ENCODE results near the gene SMYD3.
"Not testable (repeated sequence)": the region's sequence is repeated elsewhere in the genome, so short reads cannot be mapped to it uniquely, and the experiment has no call there.

The SMYD3 gene

DNA sequence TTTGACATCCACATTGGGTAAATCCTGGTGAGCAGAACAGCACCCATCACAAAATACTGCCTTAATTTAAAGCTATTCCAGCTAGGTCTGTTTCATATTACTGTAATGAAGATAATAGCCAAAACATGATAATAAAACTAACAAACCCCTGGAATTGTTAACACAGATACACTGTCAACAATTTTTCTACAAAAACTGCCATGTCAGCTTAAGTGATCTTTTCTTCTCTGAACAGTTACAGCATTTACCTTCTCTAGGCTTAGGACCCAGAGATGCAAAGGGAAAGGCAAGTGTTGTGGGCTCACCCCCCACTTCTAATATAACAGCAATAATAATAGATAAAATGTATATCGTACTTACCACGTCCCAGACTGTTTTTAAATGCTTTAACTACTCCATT lies 92.1 kb downstream of the SMYD3 start:
- no peak for DNase-seq

DNA sequence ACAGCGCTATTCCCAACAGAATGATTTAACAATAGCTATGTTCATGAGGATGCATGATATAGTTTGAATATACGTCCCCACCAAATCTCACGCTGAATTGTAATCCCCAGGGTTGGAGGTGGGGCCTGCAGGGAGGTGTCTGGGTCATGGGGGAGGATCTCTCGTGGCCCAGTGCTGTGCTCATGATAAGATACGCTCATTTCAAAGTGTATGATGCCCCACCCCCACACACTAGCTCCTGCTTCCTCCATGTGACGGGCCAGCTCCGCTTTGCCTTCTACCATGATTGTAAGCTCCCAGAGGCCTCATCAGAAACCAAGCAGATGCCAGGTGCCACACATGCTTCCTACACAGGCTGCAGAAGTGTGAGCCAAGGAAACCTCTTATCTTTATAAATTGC lies 93.6 kb downstream of the SMYD3 start:
- no peak for DNase-seq

DNA sequence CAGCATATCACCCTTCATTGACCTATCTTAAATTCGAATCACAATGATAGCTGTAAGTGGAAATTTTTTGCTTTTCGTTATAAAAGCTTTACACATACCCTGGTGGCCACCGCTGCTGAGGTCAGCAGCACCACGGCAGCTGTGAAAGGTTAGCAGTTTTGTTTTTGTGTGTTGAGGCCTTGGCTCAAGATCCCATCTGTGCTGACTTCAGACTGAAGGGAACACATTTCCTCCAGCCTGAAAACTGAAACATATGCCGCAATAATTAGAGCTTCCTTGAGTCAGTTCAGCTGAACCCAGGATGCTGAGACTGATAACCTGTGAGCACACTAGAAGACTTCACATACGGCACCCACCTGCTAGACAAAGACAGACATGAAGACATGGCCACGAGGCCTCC lies 103.0 kb downstream of the SMYD3 start:
- no peak for DNase-seq

- DNase-seq: no peak
Measured at GRCh38 chr1:246398126-246398813, 108.8 kb downstream of the SMYD3 start.

GRCh38 chr1:246397046-246397445 lies 110.0 kb downstream of the SMYD3 start:
- no peak for DNase-seq

- DNase-seq: no peak
Measured at GRCh38 chr1:246396322-246396721, 110.8 kb downstream of the SMYD3 start.

GRCh38 chr1:246394121-246394520 lies 113.0 kb downstream of the SMYD3 start:
- no peak for DNase-seq

DNA sequence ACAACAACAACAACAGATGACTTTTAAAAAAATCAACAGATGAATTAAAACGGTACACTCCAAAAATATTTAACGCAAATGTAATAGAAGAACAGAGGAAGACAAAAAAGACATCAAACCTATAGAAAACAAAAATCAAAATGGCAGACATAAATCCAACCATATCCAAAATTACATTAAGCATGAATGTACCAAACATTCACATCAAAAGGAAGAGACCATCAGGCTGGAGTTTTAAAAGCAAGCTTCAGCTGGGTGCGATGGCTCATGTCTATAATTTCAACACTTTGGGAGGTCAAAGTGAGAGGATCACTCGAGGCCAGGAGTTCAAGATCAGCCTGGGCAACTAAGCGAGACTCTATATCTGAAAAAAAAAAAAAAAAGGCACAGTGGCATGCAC lies 116.2 kb downstream of the SMYD3 start:
- DNase-seq: no peak

DNA sequence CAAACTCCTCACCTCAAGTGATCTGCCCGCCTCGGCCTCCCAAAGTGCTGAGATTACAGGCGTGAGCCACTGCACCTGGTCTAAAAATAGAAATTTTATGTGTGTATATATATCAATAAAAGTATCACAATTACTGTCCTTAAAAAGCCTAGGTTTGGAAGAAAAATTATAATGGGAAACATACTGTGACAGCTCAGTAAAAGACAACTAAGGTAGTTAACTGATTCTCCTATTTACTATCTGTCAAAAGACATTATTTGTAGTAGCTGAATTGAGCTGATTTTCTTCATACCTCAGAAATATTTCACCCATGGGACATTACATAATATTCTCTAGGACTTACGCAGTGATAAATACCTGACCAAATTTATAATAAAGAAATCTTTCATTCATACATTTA lies 122.5 kb downstream of the SMYD3 start:
- no peak for DNase-seq

DNA sequence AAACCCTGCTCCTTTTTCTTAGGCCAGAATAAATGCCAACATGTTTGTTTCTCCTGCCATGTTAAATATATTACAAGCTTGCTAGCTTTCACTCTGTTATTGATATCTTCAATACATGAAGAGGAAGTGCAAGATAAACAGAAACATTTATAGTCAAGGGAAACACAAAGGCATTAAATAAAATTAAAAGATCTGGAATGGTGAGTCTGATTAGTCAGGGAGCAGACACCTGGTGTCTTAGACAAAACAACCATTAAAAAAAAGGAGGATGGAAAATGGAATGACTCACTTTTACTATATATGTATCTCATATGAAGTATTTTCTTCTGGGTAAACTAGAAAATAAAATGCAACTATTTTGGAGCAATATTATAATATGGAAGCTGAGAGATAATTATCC lies 123.3 kb downstream of the SMYD3 start:
- no peak for DNase-seq

GRCh38 chr1:246383239-246383589 lies 123.9 kb downstream of the SMYD3 start:
- DNase-seq: no peak

DNA sequence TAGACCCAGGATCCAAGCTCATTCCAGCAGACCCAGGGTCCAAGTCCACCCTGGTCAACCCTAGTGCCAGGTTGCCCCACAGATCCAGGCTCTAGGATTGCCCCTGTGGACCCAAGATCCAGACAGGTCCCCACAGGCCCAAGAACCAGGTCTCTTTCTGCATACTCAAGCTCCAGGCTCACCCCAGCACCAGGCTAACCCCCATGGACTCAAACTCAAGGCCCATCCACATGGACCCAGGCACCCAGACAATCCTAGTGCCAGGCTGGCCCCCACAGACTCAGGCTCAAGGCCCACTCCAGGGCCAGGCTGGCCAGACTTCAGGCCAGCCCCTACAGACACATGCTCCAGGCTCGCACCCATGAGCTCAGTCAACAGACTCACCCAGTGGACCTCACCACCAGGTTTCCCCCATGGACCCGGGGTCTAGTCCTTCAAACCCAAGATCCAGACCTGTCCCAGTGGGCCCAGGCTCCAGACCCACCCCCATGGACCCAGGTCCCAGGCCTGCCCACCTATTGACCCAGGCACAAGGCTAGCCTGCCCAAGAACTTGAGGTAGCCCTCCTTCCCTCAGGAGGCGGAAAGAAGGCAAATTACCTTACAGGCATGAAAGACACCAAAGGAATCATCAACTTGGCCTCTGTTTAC lies 124.4 kb downstream of the SMYD3 start:
- no peak for DNase-seq

- DNase-seq: no peak
Measured at GRCh38 chr1:246381452-246381851, 125.6 kb downstream of the SMYD3 start.

GRCh38 chr1:246377625-246378153 lies 129.4 kb downstream of the SMYD3 start:
- DNase-seq: no peak

DNA sequence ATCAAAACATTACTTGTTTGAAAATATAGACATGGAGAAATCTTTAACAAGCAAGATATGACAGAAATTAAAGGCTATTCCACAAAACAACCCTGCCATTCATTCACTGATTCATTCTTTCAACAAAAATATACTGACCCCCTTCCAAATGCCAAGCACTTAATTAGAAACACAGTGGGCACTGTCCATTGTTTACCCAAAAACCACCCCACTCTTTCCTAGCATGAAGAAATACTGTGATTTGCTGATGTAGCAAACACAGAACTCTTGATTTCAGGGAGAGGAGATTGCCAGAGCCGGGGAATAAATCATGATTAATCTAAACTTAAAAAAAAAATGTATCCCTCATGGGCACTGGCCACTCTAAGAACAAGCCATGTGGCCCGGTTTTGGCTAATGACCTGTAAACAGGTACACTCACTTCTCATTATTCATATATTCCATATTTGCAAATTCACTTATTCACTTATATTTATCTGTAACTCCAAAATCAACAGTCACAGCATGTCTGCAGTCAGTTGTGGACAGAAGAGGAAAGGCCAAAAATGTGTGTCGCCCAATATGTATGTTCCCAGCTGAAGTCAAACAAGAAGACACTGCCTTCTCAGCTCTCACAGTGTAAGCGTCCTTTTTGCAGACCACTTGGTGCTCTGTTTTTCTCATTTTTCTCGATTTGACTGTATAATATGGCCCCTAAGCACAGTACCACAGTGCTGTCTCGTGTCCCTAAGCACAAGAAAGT lies 133.1 kb downstream of the SMYD3 start:
- no peak for DNase-seq

- no peak for DNase-seq
Measured at GRCh38 chr1:246372559-246372958, 134.5 kb downstream of the SMYD3 start.

DNA sequence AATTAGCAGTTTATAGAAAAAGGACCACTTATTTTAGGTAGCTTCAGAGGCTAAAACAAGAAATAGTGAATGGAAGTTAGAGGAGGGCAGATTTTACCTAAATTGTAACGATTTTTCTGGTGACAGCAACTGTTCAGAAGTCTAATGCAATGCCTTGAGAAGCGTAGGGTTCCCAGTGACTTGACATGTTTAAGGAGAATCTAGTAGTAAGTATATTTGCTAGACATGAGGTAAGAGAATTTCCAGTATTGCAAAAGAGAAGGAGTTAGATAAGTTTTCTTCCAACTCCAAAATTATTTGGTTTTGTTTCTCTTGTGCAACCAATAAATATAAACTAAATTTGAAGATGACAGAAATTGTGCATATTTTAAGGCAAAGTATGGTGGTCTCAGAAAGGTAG lies 140.0 kb downstream of the SMYD3 start:
- DNase-seq: no peak

DNA sequence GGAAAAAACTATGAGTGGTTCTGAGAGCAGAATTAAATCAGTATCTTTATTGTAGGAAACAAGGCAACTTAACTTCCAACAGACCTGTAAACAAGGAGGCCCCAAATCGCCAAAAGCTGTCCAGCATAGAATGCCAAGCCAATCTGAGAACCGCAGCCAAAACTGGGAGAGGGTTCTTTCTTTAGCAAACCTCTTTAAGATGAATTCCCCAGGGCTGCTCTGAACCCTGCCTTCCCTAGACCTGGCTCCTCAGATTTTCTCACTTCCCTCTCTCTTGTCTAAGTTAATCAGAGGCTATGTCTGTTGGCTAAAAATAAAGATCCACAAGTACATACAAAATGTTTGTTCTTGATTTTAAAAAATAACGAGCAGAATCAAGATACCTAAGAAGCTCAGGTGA lies 141.4 kb downstream of the SMYD3 start:
- no peak for DNase-seq

DNA sequence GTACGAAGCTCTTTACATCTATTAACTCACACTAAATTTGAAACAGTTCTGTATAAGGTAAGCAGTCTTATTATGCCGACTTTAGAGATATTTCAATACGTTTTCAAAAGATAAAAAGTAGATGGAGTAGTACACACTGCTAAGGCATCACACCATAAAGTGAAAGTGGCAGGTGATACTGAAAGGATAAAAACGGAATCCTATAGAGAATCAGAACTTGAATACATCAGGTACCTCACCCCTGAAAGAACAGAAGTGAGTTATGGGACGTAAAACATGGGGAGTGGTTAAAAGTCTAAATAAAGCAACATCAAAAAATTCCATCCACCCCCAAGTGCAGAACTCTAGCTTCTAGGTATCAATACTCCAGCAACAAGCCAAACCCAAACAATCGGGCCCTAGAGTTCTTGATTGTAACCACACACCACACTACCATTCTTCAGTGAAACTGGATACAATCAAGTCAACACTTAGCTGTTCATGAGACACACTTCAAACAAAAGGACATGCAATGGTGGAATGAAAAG lies 142.6 kb downstream of the SMYD3 start:
- no peak for DNase-seq

GRCh38 chr1:246357014-246357598 lies 150.0 kb downstream of the SMYD3 start:
- not testable (repeated sequence) for DNase-seq

GRCh38 chr1:246355411-246356230 lies 151.5 kb downstream of the SMYD3 start:
- DNase-seq: no peak

- no peak for DNase-seq
Measured at GRCh38 chr1:246351721-246352120, 155.4 kb downstream of the SMYD3 start.

All from CD4-positive, alpha-beta T cell treated with Interleukin-6 for 4 hours (primary cell).